H1 (cell line): ENCODE data around the gene SLFN12L. TPM values are rescaled to one million over a fixed set of nuclear protein-coding genes. Genes with fewer than 3 reads are reported as not detected.

ENCODE experiments used
- CTCF ChIA-PET: fragments of 300-600 bp; sonication (Branson Sonifier 250); formaldehyde crosslinking; loops from one replicate; lab custom pipeline; 2021; ENCODE audit not compliant: partially characterized antibody; lab: Charles Lee
- POLR2A ChIA-PET: fragments of 300-600 bp; sonication (Branson Sonifier 250); formaldehyde crosslinking; loops from one replicate; lab custom pipeline; 2021; ENCODE audit warnings: inconsistent platforms; ENCODE audit not compliant: partially characterized antibody; lab: Charles Lee
- DNase-seq, 2 experiments: peaks; one replicate each; pipeline versions ENCODE4 v3.0.0 to v3.0.0-alpha.2; 2010 to 2022; ENCODE audit warnings: low spot score in 2 of 2, low read depth in 1 of 2, mixed read lengths in 1 of 2
- FAIRE-seq: peaks from 2 replicates; lab custom pipeline; 2011; peaks lifted over from hg19 to GRCh38; lab: Jason Lieb, UNC
- H2AFZ ChIP-seq: 2 replicates; pipeline ENCODE4 v1.8.1; 2012; ENCODE audit warnings: low read length, inconsistent platforms
- H2AK5ac ChIP-seq: 2 replicates; pipeline ENCODE4 v1.6.1; 2013; ENCODE audit warnings: low read depth, low read length
- H2BK120ac ChIP-seq: replicated peaks from 2 replicates; pipeline ENCODE3; 2013; ENCODE audit warnings: low read depth, low read length, inconsistent platforms
- H2BK12ac ChIP-seq: 2 replicates; pipeline ENCODE4 v1.6.1; 2013; ENCODE audit warnings: low read depth, low read length
- H2BK15ac ChIP-seq: 2 replicates; pipeline ENCODE4 v1.6.1; 2013; ENCODE audit warnings: low read length
- H2BK20ac ChIP-seq: 2 replicates; pipeline ENCODE4 v1.6.1; 2013; ENCODE audit warnings: low read length
- H2BK5ac ChIP-seq: 2 replicates; pipeline ENCODE4 v1.6.1; 2013; ENCODE audit warnings: low read depth, low read length
- H3K14ac ChIP-seq: 2 replicates; pipeline ENCODE4 v1.6.1; 2013; ENCODE audit warnings: inconsistent platforms; ENCODE audit not compliant: insufficient read length
- H3K18ac ChIP-seq: 2 replicates; pipeline ENCODE4 v1.6.1; 2013; ENCODE audit warnings: low read length; ENCODE audit errors: extremely low read depth
- H3K23ac ChIP-seq: 2 replicates; pipeline ENCODE4 v1.6.1; 2013; ENCODE audit warnings: inconsistent platforms; ENCODE audit not compliant: insufficient read length
- H3K23me2 ChIP-seq: 2 replicates; pipeline ENCODE4 v1.6.1; 2013; ENCODE audit warnings: low read depth, low read length
- H3K27ac ChIP-seq: 2 replicates; pipeline ENCODE4 v1.6.1; 2011; ENCODE audit warnings: low read depth, low read length, inconsistent platforms
- H3K27me3 ChIP-seq, 4 experiments: replicated peaks in 1 of 4; 1 replicate in 1 of 4; 2 replicates in 3 of 4; pipeline versions ENCODE4 v1.6.1 to v1.8.1; 2011 to 2013; ENCODE audit warnings: low read length in 3 of 4, mild to moderate bottlenecking in 3 of 4, inconsistent platforms in 2 of 4, mixed read lengths in 2 of 4, moderate library complexity in 1 of 4; ENCODE audit not compliant: control insufficient read depth in 3 of 4, insufficient read depth in 3 of 4; ENCODE audit errors: extremely low read depth in 1 of 4
- H3K36me3 ChIP-seq, 4 experiments: 2 replicates each; pipeline versions ENCODE4 v1.6.1 to v1.8.1; 2011 to 2013; ENCODE audit warnings: mild to moderate bottlenecking in 4 of 4, low read length in 3 of 4, moderate library complexity in 2 of 4, control low read depth in 1 of 4, inconsistent platforms in 1 of 4; ENCODE audit not compliant: insufficient read depth in 4 of 4, control insufficient read depth in 2 of 4
- H3K4ac ChIP-seq: replicated peaks from 2 replicates; pipeline ENCODE3; 2013; ENCODE audit warnings: low read length, low read depth, mixed read lengths, inconsistent platforms; ENCODE audit not compliant: insufficient read length
- H3K4me1 ChIP-seq, 4 experiments: replicated peaks in 1 of 4; 1 replicate in 1 of 4; 2 replicates in 3 of 4; pipeline versions ENCODE4 v1.6.1 to v1.8.1; 2011 to 2013; ENCODE audit warnings: low read length in 3 of 4, inconsistent platforms in 2 of 4, mixed read lengths in 1 of 4; ENCODE audit not compliant: insufficient read depth in 4 of 4, control insufficient read depth in 3 of 4
- H3K4me2 ChIP-seq, 2 experiments: 2 replicates each; pipeline versions ENCODE4 v1.6.1 to v1.8.1; 2011 to 2013; ENCODE audit warnings: low read depth in 2 of 2, low read length in 2 of 2, control low read depth in 1 of 2, inconsistent platforms in 1 of 2, mild to moderate bottlenecking in 1 of 2; ENCODE audit not compliant: insufficient read depth in 1 of 2
- H3K4me3 ChIP-seq, 4 experiments: fragments of 200-600, 300-600 bp in 1 of 4; sonication (generic), shearing (Covaris generic), sonication (Bioruptor Twin) in 1 of 4; 2 replicates each; pipeline versions ENCODE4 v1.5.1 to v1.8.1; 2011 to 2016; ENCODE audit warnings: low read length in 4 of 4, low read depth in 3 of 4, control low read depth in 2 of 4, inconsistent platforms in 2 of 4, mild to moderate bottlenecking in 2 of 4, mixed read lengths in 1 of 4, moderate library complexity in 1 of 4; ENCODE audit not compliant: insufficient read depth in 2 of 4; ENCODE audit errors: extremely low read depth in 1 of 4
- H3K56ac ChIP-seq: replicated peaks from 2 replicates; pipeline ENCODE3; 2013; ENCODE audit warnings: low read depth, mild to moderate bottlenecking, mixed read lengths, low read length, inconsistent platforms; ENCODE audit not compliant: insufficient read length
- H3K79me1 ChIP-seq: 2 replicates; pipeline ENCODE4 v1.6.1; 2013; ENCODE audit warnings: low read depth, low read length, control low read depth
- H3K79me2 ChIP-seq, 2 experiments: 2 replicates each; pipeline versions ENCODE4 v1.6.1 to v1.8.1; 2012 to 2013; ENCODE audit warnings: low read length in 2 of 2, mild to moderate bottlenecking in 2 of 2, inconsistent platforms in 1 of 2; ENCODE audit not compliant: insufficient read depth in 2 of 2, control insufficient read depth in 1 of 2
- H3K9ac ChIP-seq, 4 experiments: replicated peaks in 1 of 4; 1 replicate in 1 of 4; 2 replicates in 3 of 4; pipeline versions ENCODE4 v1.6.1 to v1.8.1; 2011 to 2013; ENCODE audit warnings: low read depth in 3 of 4, low read length in 3 of 4, control low read depth in 2 of 4, mild to moderate bottlenecking in 2 of 4, moderate library complexity in 2 of 4, inconsistent platforms in 1 of 4; ENCODE audit errors: extremely low read depth in 1 of 4
- H3K9me3 ChIP-seq, 2 experiments: 2 replicates each; pipeline versions ENCODE4 v1.6.1 to v1.8.1; 2012 to 2013; ENCODE audit warnings: mild to moderate bottlenecking in 2 of 2, moderate library complexity in 2 of 2, control low read depth in 1 of 2, inconsistent platforms in 1 of 2, low read depth in 1 of 2, low read length in 1 of 2, mixed read lengths in 1 of 2; ENCODE audit not compliant: insufficient read depth in 2 of 2
- H4K20me1 ChIP-seq, 2 experiments: replicated peaks in 1 of 2; 2 replicates each; pipeline versions ENCODE3 to v1.8.1; 2011 to 2013; ENCODE audit warnings: inconsistent platforms in 2 of 2, low read length in 2 of 2, mild to moderate bottlenecking in 1 of 2; ENCODE audit not compliant: insufficient read depth in 2 of 2, control insufficient read depth in 1 of 2
- H4K5ac ChIP-seq: 2 replicates; pipeline ENCODE4 v1.6.1; 2013; ENCODE audit warnings: low read length, low read depth, mixed read lengths, inconsistent platforms; ENCODE audit not compliant: insufficient read length
- H4K8ac ChIP-seq: 2 replicates; pipeline ENCODE4 v1.8.0; 2013; ENCODE audit warnings: mild to moderate bottlenecking, moderate library complexity, low read length, inconsistent platforms; ENCODE audit not compliant: insufficient read depth; ENCODE audit errors: extremely low read depth
- H4K91ac ChIP-seq: replicated peaks from 2 replicates; pipeline ENCODE3; 2013; ENCODE audit warnings: low read length, mixed read lengths, inconsistent platforms; ENCODE audit not compliant: insufficient read length
- ASH2L ChIP-seq: fragments of 200-600, 300-600 bp; sonication (generic); IDR thresholded peaks from one replicate; pipeline ENCODE4 v1.7.1; 2017; ENCODE audit warnings: low read length
- CEBPB ChIP-seq: IDR thresholded peaks from 2 replicates; pipeline ENCODE4 v1.6.1; 2012; ENCODE audit warnings: low read depth, low read length
- EGR1 ChIP-seq: IDR thresholded peaks from 2 replicates; pipeline ENCODE4 v1.6.1; 2011; ENCODE audit warnings: low read depth, low read length, borderline replicate concordance
- KDM1A ChIP-seq: fragments of 200-600, 300-600 bp; sonication (generic); IDR thresholded peaks from 2 replicates; pipeline ENCODE4 v1.7.1; 2016; ENCODE audit warnings: mild to moderate bottlenecking, low read length, borderline replicate concordance
- KDM4A ChIP-seq: IDR thresholded peaks from one replicate; pipeline ENCODE4 v1.7.1; 2012; ENCODE audit warnings: low read depth, mild to moderate bottlenecking, moderate library complexity, low read length, inconsistent platforms; ENCODE audit not compliant: severe bottlenecking
- POLR2A ChIP-seq, 2 experiments: IDR thresholded peaks; 1 replicate in 1 of 2; 2 replicates in 1 of 2; pipeline ENCODE4 v1.6.1; 2011; ENCODE audit warnings: low read depth in 2 of 2, low read length in 2 of 2, mild to moderate bottlenecking in 2 of 2; ENCODE audit errors: control extremely low read depth in 1 of 2
- POLR2AphosphoS5 ChIP-seq: IDR thresholded peaks from 2 replicates; pipeline ENCODE4 v1.6.1; 2011; ENCODE audit warnings: low read depth, low read length
- RXRA ChIP-seq: IDR thresholded peaks from 2 replicates; pipeline ENCODE4 v1.6.1; 2011; ENCODE audit warnings: low read depth, mild to moderate bottlenecking, low read length, moderate library complexity; ENCODE audit not compliant: insufficient read depth
- SP1 ChIP-seq: IDR thresholded peaks from 2 replicates; pipeline ENCODE4 v1.6.1; 2011; ENCODE audit warnings: low read depth, low read length
- SRF ChIP-seq: IDR thresholded peaks from 2 replicates; pipeline ENCODE4 v1.6.1; 2011; ENCODE audit warnings: mild to moderate bottlenecking, low read depth, low read length, moderate library complexity
- TAF1 ChIP-seq: IDR thresholded peaks from 2 replicates; pipeline ENCODE4 v1.6.1; 2011; ENCODE audit warnings: mild to moderate bottlenecking, low read depth, low read length
- WGBS, 2 experiments: shearing (Covaris generic) in 1 of 2; methylation state at CpG; one replicate each; pipeline versions ENCODE4 v1.1.6 to v1.1.7; 2013 to 2015; ENCODE audit warnings: low lambda C conversion rate in 2 of 2, mixed read lengths in 2 of 2, inconsistent platforms in 1 of 2, low coverage in 1 of 2, missing lambda C conversion rate in 1 of 2; ENCODE audit not compliant: insufficient replicate concordance in 2 of 2, insufficient coverage in 1 of 2, insufficient read length in 1 of 2; ENCODE audit errors: extremely low coverage in 1 of 2, missing lambda C conversion rate in 1 of 2; 5-methylcytosine and 5-hydroxymethylcytosine counted together
- polyA plus RNA-seq, 7 experiments: library from polyadenylated mRNA; depleted of rRNA in 3 of 7; stranded (reverse) in 5 of 7; unstranded in 2 of 7; fragments of >200 nt in 5 of 7; fragments of 200-250 nt in 2 of 7; gene quantifications; 1 replicate in 5 of 7; 2 replicates in 1 of 7; 4 replicates in 1 of 7; pipeline versions ENCODE4 v1.2.1 to v1.2.3, GENCODE V29; 2011 to 2013; ENCODE audit warnings: missing spikeins in 2 of 7, mixed read lengths in 2 of 7
- total RNA-seq: library from RNA; stranded (reverse); fragmentation: NEBNext Ultra II Directional; extraction: Animal tissue kit (Norgen Biotek cat#: 25700); gene quantifications from 2 replicates; pipeline ENCODE4 v1.2.1, GENCODE V29; 2021
- TF ChIP-seq, protein P1 (sequence below): IDR thresholded peaks from 2 replicates; pipeline ENCODE4 v1.6.1; 2012; ENCODE audit warnings: inconsistent platforms

Gene SLFN12L
- total and polyA plus RNA-seq, 2 of the 8 experiments (the other 6 are each of a cell fraction or from before 2014, with no cell fraction given): not detected

DNA sequence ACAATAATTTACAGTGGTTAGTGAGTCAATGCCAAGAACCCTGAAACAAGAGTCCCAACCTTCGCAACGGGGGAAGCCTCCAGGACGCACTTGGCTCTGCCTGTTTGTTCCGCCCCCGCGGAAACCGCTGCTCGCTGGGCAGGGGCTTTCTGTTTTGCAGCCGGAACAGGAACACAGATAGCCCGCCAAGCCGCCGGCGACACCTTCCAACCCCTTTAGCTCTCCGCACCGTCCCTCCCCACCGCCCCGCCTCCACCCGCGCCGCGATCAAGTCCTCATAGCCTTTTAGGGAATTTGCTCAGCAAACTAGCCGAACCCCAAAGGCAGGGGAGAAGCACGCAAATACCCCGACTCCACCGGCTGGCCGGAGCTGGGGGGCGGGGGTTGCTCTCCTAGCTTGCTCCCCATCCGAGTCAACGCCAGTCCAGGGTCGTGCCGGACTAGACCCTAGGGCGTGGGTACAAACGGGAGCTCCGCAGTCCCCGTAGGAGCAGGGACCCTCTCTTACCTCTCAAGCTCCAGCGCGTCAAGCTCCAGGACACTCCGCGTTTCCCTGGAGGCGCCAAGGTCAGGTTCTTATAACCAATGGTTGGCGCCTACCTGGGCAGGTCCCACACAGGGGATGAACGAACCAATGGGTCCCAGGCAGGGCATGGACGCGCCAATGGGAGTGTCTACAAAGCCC is 89.1 kb downstream of the SLFN12L start, which contains the start of gene SLFN13:
Gene SLFN13 (minus strand): TSS at position 553 of the 685 bp plus-strand sequence. CDS start 3,086 bp downstream, outside the sequence.
- Histone ChIP-seq H3K9ac (peak within 1 kb of the TSS in 3 of 4 experiments; percentile 72 to 79 (median 78); a peak in 6 of 7 replicates), H2AK5ac (no peak within 1 kb of the TSS), H3K14ac (no peak within 1 kb of the TSS), H2BK20ac (0 out of 2 replicates have a peak within 1 kb of the TSS, but pooled peaks have one; percentile 80), H4K5ac (no peak within 1 kb of the TSS), H2BK12ac (peak within 1 kb of the TSS; percentile 94; the same call in 1 of the 2 replicates), H3K79me1 (no peaks in the 10 kb centered on the region), H2AFZ (peak within 1 kb of the TSS; percentile 77; the same call in 1 of the 2 replicates), H3K18ac (peak within 1 kb of the TSS; percentile 60), H3K23ac (no peak within 1 kb of the TSS), H3K4me1 (peaks cover 0 to 4% (median 4%) of the 10 kb centered on the region in 4 experiments; a peak in 5 of 7 replicates), H3K23me2 (peaks cover 4% of the 10 kb centered on the region; the same call in 1 of the 2 replicates), H2BK5ac (peak within 1 kb of the TSS; percentile 67; the same call in 1 of the 2 replicates), H3K4ac (no peak within 1 kb of the TSS), H2BK15ac (peak within 1 kb of the TSS; percentile 61; the same call in 1 of the 2 replicates), H3K27ac (peak within 1 kb of the TSS; percentile 71; the same call in 1 of the 2 replicates), H4K8ac (peak within 1 kb of the TSS; percentile 86; the same call in 1 of the 2 replicates), H3K4me3 (peak within 1 kb of the TSS; percentile 42 to 64 (median 52)), H3K56ac (peak within 1 kb of the TSS; percentile 9), H3K4me2 (peak within 1 kb of the TSS; percentile 71 to 92), H3K79me2 (no peaks in the 10 kb centered on the region), H2BK120ac (no peak within 1 kb of the TSS), H3K9me3 (no peaks in the 10 kb centered on the region), H4K91ac (peak within 1 kb of the TSS; percentile 70), H3K36me3 (peaks cover 0 to 4% (median 2%) of the 10 kb centered on the region in 4 experiments; a peak in 3 of 8 replicates), H4K20me1 (peaks cover 0 to 5% of the 10 kb centered on the region in 2 experiments), H3K27me3 (peaks cover 7 to 57% (median 40%) of the 10 kb centered on the region in 4 experiments)
- FAIRE-seq (peak; percentile 69), DNase-seq (peak; percentile 73 to 84)
- CTCF ChIA-PET: interaction anchor here (0.7 to 2.0 kb wide), 8 partner anchors 10 to 136 kb away, joined by 3 to 6 read pairs (median 3); no protein-coding TSS in a partner anchor
- POLR2A ChIA-PET: interaction anchor here (1.0 to 3.5 kb wide), 9 partner anchors 9 to 102 kb away, joined by 3 to 38 read pairs (median 4); partner anchors contain the start of gene SLFN12
- WGBS, 2 experiments: 1% methylated on average over 32 of the region's 44 CpGs; no CpG with 5 or more reads in 1 of the 2 experiments
- TF ChIP-seq POLR2AphosphoS5: peak; percentile 60
- TF ChIP-seq SRF: peak; percentile 76
- TF ChIP-seq SP1: peak; percentile 76; the same call in 1 of the 2 replicates
- no peak for TF ChIP-seq CEBPB
- TF ChIP-seq EGR1: peak; percentile 89
- TF ChIP-seq TAF1: peak; percentile 70
- TF ChIP-seq KDM4A: peak; percentile 95
- TF ChIP-seq KDM1A: no peak
- TF ChIP-seq, protein P1, sequence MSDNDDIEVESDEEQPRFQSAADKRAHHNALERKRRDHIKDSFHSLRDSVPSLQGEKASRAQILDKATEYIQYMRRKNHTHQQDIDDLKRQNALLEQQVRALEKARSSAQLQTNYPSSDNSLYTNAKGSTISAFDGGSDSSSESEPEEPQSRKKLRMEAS: peak; percentile 96; the same call in 1 of the 2 replicates
- TF ChIP-seq POLR2A (IDR thresholded peaks at IDR 0.05; ENCODE audit: control extremely low read depth in 1 of 2, low read depth in 2 of 2, low read length in 2 of 2): peak; percentile 56 to 85
- peak; percentile 81 for TF ChIP-seq ASH2L
- no peak for TF ChIP-seq RXRA
